Measurements from ENCODE around the gene KCNIP4.

KCNIP4 gene

GRCh38 chr4:21864686-21865085 is 83.9 kb downstream of the KCNIP4 start:
- no peak for TF ChIP-seq CTCF (IDR thresholded peaks at IDR 0.05)

GRCh38 chr4:21862917-21863316 is 85.7 kb downstream of the KCNIP4 start:
- TF ChIP-seq CTCF (IDR thresholded peaks at IDR 0.05) = no peak

- no peak for TF ChIP-seq CTCF (IDR thresholded peaks at IDR 0.05)
Measured at GRCh38 chr4:21858971-21859370, 89.6 kb downstream of the KCNIP4 start.

GRCh38 chr4:21856754-21857153 is 91.8 kb downstream of the KCNIP4 start:
- no peak for TF ChIP-seq CTCF (IDR thresholded peaks at IDR 0.05)

- TF ChIP-seq CTCF (IDR thresholded peaks at IDR 0.05) = no peak
Measured at GRCh38 chr4:21856301-21856700, 92.3 kb downstream of the KCNIP4 start.

- TF ChIP-seq CTCF (IDR thresholded peaks at IDR 0.05) = no peak
Measured at GRCh38 chr4:21849077-21849476, 99.5 kb downstream of the KCNIP4 start.

GRCh38 chr4:21848021-21848420 is 100.6 kb downstream of the KCNIP4 start:
- TF ChIP-seq CTCF (IDR thresholded peaks at IDR 0.05) = no peak

- no peak for TF ChIP-seq CTCF (IDR thresholded peaks at IDR 0.05)
Measured at GRCh38 chr4:21845663-21846062, 102.9 kb downstream of the KCNIP4 start.
